Testis (tissue), 2 donors: ENCODE data around the gene TMEM132A.

Source experiments
- POLR2A ChIP-seq: fragments of 450-650 bp; IDR thresholded peaks from one replicate; pipeline ENCODE4 v1.6.1; 2017; ENCODE audit warnings: antibody characterized with exemption, mild to moderate bottlenecking, moderate library complexity
- TF ChIP-seq, protein P1 (sequence below), 3 experiments: fragments of 450-650 bp in 2 of 3; fragments of 200-600 bp in 1 of 3; sonication (generic) in 1 of 3; IDR thresholded peaks; one replicate each; pipeline ENCODE4 v1.5.1; 2016 to 2019; ENCODE audit warnings: antibody characterized with exemption in 3 of 3, mild to moderate bottlenecking in 2 of 3, moderate library complexity in 1 of 3

- TF ChIP-seq, protein P1, sequence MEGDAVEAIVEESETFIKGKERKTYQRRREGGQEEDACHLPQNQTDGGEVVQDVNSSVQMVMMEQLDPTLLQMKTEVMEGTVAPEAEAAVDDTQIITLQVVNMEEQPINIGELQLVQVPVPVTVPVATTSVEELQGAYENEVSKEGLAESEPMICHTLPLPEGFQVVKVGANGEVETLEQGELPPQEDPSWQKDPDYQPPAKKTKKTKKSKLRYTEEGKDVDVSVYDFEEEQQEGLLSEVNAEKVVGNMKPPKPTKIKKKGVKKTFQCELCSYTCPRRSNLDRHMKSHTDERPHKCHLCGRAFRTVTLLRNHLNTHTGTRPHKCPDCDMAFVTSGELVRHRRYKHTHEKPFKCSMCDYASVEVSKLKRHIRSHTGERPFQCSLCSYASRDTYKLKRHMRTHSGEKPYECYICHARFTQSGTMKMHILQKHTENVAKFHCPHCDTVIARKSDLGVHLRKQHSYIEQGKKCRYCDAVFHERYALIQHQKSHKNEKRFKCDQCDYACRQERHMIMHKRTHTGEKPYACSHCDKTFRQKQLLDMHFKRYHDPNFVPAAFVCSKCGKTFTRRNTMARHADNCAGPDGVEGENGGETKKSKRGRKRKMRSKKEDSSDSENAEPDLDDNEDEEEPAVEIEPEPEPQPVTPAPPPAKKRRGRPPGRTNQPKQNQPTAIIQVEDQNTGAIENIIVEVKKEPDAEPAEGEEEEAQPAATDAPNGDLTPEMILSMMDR (IDR thresholded peaks at IDR 0.05), result no peak
- TF ChIP-seq POLR2A, result no peak
These were observed 15.6 kb downstream of the TMEM132A start for GRCh38 chr11:60939855-60940254.
